ENCODE measurements around the gene FADD.
"Not testable (repeated sequence)": the region's sequence is repeated elsewhere in the genome, so short reads cannot be mapped to it uniquely, and the experiment has no call there.

FADD gene

DNA sequence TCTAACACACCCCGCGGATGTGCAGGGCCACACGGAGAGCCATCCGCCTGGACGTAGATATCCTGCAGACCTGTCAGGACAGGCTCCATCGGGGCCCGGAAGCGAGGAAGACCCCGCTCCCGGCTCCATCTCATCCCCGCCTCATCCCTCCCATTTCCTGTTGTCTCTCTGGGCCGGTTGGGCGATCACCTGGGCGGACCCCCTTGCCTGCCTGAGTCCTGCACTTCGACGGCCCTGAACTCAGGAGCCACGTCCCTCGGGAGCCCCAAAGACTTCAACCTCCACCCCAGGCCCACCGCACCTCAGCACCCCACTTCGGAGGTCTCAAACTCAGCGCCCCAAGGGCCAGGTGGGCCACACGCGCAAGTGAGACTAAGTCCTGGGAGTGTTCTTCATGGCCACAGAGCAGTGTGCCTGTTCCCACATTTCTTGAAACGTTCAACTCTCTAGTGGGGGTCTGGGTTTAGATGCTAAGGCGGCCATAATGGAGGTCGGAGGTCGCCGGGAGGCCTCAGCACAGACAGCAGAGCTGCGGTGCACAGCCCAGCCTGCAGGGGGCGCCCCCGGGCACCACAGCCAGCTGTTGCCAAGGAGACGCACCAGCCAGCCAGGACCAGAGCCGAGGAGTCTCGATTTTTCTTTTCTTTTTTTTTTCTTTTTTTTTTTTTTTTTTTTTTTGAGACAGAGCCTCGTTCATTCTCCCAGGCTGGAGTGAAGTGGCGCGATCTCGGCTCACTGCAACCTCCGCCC lies 26.0 kb upstream of the FADD start:
- DNase-seq (ENCODE audit: extremely low spot score, insufficient read length, low read depth) = peak; percentile 60
- FAIRE-seq = no peak

DNA sequence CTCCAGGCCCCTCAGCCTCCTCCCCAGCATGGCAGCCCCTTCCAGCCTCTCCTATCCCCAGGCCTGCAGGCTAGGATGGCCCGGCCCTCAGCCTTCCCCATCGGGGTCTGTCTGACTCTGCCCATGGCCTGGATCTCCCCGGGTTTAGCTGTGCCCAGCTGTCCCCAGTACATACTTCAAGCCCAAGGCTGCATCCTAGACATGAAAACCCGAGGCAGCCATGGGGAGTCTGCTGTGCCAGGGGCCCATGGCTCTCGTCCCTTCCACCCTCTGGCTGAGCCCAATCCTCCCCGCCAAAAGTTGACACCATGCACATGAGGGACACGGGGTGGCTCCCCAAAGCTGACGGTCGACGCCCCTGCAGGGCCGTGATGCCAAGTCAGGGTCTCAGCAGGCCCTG lies 22.2 kb upstream of the FADD start:
- DNase-seq (ENCODE audit: extremely low spot score, insufficient read length, low read depth) (no peak), FAIRE-seq (no peak)

DNA sequence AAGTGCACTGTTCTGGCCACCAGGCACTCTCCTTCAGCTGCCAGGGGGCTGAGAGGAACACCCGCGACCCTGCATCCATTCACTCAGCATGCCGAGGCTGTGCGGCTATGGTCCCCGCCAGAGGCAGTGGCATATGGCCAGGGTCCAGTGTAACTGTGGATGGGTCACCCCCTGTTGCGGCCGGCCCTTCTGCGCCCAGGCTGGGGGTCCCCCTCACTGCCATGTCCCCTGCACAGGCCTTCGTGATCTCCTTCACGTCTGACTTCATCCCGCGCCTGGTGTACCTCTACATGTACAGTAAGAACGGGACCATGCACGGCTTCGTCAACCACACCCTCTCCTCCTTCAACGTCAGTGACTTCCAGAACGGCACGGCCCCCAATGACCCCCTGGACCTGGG lies 20.8 kb upstream of the FADD start:
- FAIRE-seq (no peak), DNase-seq (ENCODE audit: extremely low spot score, insufficient read length, low read depth) (no peak)

DNA sequence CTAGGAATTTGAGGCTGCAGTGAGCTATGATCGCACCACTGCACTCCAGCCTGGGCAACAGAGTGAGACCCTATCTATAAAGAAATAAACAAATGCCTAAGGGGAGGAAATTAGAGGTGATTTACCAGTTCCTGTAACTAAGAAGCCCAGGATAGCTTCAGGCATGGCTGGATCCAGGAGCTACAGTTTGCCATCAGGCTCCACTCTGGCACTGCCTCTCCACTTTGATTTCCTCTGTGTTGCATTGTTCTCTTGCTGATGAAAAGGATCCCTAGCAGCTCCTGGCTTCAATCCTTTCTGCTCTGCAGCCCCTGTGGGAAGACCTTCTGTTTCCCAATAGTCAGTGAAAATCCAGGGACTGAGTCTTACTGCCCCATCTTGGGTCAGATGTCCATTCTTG lies 20.1 kb upstream of the FADD start:
- FAIRE-seq (no peak), DNase-seq (ENCODE audit: extremely low spot score, insufficient read length, low read depth) (no peak)

DNA sequence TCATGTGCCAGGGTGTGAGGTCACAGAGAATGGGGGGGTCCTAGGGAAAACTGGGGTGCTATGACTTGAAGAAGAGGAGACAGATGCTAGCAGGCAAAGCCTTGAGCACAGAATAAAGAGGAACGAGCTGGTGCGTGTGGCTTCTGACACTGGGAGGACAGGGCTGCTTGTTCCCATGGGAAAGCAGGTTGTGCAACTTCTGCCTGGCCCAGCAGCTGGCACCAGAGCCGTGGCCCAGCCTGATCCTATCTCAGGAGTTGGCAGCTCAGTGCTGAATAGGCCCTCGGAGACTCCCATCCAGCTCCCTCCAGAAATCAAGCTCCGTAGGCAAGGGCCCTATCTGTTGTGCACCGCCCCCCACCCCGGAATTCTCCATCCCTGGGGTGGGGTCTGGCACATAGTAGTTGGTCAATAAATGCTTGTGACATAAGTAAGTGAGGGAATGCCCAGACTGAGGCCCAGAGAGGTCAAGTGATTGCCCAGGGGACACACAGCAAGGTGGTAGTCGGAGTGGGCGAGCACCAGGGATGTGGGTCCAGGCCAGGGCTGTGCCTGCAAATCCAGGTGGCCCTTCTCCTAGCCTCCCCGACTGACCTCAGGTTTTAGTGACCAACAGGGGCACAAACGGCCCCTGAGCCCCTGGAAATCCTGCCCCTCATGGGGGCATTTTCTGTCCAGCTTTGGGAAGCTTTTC lies 19.5 kb upstream of the FADD start:
- DNase-seq (ENCODE audit: extremely low spot score, insufficient read length, low read depth) = no peak
- FAIRE-seq = no peak

DNA sequence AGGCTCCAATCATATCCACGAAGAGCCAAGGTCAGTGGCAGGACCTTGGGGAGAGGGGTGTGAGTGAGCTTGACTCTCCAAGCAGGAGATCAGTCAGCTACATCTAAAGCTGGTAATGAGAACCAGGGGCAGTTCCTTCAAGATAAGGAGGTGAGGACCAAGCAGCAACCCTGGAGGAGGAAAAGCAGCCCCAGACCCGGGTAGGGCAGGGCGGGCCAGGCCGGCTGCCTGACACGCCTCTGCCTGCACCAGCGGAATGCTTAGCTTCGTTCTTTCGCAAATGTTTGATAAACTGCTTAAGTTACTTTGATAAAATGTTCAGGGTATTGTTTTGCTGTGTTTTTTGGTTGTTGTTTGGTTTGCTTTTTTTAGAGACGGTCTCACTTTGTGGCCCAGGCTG lies 18.7 kb upstream of the FADD start:
- DNase-seq (ENCODE audit: extremely low spot score, insufficient read length, low read depth) (no peak), FAIRE-seq (no peak)

DNA sequence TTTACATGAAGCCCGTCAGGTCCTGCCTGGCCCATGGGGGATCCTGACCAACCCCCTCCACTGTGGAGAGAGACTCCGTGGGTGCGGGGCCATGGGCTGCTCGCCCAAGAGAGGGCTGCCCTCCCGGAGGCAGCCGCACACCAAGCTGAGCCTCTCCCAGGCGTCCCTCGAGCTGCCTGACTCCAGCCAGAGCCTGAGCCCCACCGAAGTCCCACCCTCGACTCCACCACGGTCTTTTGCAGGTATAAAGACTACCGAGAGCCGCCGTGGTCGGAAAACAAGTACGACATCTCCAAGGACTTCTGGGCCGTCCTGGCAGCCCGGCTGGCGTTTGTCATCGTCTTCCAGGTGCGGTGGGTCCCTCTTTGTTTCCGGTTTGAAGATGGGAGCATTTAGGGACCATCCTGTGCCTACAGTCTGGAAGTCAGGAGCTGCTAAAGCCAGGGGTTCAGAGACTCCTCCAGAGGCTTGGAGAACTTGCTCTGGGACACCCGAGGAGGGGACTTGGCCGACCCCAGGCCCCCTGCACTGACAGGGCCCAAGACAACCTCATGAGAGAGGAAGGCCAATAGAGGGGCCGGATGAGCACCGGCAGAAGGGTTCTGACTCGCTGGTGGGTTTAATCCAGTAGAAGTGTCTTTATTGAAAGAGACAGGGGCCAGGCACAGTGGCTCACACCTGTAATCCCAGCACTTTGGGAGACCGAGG lies 17.6 kb upstream of the FADD start:
- FAIRE-seq (no peak), DNase-seq (ENCODE audit: extremely low spot score, insufficient read length, low read depth) (no peak)

DNA sequence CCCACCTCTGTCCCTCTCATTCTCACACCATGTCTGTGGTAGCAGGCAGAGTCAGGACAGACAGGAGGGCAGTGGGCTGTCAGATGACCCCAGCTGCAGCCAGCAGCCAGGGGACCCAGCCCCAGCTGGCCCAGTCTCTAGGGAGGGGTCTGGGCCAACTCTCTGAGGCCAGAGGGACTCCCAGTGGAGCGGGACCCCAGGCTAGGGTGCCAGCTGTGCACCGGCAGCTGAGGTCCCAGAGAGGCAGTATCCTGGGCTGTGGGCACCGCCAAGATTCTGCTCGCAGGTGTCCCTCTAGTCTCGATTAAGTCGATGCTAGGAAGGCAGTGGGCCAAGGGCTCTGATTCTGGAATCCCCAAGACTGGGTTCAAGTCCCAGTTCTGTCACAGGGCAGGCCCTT lies 16.7 kb upstream of the FADD start:
- DNase-seq (ENCODE audit: extremely low spot score, insufficient read length, low read depth) (no peak), FAIRE-seq (no peak)

DNA sequence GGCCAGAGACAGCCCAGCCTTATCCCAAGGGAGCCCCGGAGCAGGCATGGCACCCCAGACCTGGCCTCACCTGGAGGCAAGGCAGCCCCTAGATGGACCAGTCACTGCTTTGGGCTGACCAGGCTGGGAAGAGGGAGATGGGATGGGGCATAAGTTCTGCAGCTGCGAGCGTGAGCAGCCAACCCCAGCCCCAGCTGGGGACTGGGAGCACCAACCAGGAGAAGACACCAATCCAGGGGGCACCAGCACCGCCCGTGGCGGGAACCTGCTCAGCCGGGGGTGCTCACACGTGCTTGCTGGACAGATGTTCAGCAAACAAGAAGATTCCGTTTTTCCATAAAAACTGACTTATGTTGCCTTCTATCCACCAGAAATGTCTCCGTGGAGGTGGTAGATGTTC lies 16.2 kb upstream of the FADD start:
- FAIRE-seq (no peak), DNase-seq (ENCODE audit: extremely low spot score, insufficient read length, low read depth) (no peak)

DNA sequence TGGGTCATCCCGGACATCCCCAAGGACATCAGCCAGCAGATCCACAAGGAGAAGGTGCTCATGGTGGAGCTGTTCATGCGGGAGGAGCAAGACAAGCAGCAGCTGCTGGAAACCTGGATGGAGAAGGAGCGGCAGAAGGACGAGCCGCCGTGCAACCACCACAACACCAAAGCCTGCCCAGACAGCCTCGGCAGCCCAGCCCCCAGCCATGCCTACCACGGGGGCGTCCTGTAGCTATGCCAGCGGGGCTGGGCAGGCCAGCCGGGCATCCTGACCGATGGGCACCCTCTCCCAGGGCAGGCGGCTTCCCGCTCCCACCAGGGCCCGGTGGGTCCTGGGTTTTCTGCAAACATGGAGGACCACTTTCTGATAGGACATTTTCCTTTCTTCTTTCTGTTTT lies 15.3 kb upstream of the FADD start:
- DNase-seq (ENCODE audit: extremely low spot score, insufficient read length, low read depth) = no peak
- no peak for FAIRE-seq

DNA sequence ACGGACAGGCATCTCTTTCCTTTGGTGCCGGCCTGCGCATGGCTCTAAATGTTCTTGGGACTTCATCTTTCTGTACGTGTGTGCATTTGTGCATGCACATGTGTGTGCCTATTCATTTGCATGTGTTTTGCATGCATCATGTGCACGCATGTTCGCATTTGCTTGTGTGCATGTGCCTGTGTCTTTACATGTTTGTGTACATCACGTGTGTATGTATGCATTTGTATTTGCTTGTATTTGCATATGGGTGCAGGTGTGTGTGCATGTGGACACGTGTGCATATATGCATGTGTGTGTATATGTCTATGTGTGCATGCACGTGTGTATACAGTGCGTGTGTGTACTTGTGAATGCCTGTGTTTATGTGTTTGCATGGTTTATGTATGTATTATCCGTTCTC lies 13.5 kb upstream of the FADD start:
- DNase-seq (ENCODE audit: extremely low spot score, insufficient read length, low read depth) (no peak), FAIRE-seq (no peak)

DNA sequence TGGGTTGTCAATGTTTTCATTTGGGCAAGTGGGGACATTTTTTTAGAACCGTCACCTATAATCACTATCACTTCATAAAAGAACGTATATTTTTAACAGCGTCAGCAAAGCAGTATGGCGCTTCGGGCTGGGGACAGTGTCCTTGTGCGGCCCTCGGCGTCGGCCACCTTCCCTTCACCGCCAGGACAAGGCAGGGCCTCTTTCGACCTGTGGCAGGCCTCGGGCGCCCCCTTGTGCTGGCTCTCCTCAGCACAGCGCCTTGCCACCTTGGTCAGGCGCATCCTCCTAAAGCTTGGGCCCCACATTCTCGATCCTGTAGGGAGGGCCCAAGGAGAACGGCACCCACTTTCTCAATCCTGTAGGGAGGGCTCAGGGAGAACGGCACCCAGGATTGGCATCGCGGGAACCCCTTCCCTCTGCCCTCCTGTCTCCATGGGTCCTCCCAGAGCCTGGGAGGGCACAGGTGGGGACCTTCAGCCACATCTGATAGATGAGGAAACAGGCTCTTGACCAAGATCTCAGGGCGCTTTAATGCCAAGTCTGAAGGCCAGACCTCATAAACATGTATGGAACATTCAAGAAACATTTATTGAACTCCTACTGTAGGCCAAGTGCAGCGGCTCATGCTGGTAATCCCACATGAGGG lies 11.5 kb upstream of the FADD start:
- DNase-seq (ENCODE audit: extremely low spot score, insufficient read length, low read depth) (no peak), FAIRE-seq (no peak)

DNA sequence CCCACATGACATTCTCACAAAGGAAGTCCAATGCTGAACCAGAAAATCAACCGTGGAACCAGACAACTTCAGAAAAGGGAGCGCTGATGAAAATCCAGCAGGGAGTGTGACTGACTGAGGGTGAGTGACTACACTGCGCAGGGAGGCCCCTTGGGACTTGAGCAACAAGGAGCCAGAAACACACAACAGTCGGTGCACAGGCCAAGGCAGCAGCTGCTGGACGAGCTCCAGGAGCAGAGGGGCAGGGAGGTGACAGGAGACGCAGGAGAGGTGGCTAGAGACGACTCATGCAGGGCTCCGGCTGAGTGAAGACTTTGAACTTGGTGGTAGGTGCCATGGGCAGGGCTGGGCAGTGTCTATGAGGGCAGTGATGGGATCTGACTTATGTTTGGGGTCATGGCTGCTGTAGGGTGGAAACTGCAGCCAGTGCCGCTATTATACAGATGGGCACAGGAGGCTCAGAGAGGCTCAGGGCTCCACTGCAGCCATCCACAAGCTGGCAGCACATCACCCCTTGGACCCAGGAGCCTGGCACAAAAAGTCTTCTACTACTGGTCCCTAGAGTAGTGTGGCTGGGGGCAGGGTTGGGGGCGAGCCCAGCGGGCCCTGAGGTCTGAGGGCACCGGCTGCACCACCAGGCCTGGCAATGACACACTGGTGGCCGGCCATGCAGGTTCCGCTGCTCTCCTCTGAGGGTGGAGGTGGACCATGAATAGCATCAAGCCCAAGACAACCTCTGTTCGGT lies 10.3 kb upstream of the FADD start:
- DNase-seq (ENCODE audit: extremely low spot score, insufficient read length, low read depth) = no peak
- no peak for FAIRE-seq

DNA sequence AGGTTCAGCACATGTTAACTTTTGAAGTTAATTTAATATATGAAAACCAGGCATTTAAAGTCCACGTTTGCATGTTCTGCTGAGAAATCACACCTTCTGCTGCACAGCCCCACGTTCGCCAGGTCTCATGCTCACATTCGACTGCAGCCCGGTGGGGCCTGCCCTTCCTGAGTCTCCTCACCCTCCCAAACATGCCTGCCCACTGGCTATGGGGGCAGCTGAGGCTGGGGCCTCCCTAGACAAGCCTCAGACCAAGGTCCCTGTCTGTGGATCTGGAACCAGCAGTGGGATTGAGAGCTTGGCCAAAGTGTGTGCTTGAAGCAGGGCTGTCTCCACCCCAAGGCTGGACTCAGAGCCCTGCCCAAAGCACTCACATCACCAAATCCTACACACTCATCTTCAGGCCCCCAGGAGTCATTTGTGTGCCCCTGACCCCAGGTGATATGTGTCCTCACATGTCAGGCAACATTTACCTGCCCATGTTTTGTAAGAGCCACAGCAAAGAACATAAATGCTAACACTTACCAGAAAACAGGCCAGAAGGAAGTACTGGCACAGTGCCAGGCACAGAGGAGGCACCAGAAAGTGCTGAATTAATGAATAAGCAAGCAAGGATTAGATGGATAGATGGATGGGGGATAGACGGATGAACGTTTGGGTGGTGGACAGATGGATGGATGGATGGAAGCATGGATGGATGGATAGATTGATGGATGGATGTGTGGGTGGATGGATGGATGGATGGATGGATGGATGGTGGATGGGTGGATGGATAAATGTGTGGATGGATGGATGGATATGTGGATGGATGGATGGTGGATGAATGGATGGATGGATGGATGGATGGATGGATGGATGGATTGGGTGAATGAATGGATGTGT lies 9.4 kb upstream of the FADD start:
- DNase-seq (ENCODE audit: extremely low spot score, insufficient read length, low read depth) = no peak
- FAIRE-seq = no peak

DNA sequence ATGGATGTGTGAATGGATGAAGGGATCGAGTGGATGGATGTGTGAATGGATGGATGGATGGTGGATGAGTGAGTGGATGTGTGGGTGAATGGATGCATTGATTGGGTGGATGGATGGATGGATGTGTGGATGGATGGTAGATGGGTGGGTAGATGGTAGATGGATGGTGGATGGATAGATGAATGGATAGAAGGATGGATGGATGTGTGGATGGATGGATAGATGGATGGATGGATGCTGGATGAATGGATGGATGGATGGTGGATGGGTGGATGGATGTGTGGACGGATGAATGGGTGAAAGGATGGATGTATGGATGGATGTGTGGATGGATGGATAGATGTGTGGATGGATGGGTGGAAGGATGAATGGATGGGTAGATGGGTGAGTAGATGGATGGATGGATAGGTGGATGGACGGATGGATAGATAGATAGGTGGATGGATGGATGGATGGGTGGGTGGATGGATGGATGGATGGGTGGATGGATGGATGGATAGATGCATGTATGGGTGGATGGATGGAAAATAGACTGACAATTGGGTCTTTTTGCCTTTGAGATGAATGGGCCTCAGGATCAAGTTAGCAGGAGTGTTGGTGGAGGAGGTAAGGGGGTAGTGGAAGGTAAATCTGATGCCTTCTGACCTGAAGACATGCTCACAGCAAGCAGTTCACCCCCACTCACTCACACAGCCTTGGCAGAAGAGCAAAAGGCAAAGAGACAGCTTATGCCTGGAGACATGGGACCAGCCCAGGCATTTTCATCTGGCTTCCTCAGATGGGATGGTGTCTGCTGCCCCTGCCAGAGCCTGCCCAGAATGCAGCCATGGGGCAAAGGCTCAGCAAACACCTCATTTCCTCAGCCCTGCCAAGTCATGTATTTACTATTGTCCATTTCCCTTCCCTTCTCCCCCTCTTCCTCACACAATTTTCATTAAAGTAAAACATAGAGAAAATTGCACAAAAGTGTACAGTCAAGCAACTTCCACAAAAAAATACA lies 8.0 kb upstream of the FADD start:
- FAIRE-seq = no peak

DNA sequence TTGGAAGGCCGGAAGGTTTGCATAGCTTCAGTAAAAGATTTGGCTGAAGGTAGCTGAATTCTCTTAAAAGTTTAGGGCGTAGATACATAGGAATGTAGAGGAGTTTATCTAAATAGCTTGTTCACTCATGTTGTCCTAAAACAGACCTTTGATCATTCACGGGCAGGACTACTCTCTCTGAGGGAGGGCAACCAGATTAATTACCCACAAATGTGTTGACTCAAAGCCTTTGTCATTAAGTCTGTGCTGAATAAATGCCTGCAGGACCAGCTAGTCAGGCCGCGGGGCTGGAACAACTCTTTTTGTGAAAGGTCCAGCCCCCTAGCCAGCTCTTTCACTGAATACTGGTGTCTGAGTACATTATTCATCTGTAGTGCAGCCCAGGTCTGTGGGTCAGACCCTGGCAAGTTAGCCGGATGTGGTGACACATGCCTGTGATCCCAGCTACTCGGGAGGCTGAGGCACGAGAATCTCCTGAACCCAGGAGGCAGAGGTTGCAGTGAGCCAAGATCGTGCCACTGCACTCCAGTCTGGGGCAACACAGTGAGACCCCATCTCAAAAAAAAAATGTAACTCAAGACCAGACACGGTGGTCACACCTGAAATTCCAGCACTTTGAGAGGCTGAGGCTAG lies 2.8 kb upstream of the FADD start:
- DNase-seq (ENCODE audit: extremely low spot score, insufficient read length, low read depth) (no peak), FAIRE-seq (no peak)

More for the DNA sequence above, 8.0 kb upstream of the FADD start:
- DNase-seq (ENCODE audit: extremely low spot score, insufficient read length, low read depth) = no peak

DNA sequence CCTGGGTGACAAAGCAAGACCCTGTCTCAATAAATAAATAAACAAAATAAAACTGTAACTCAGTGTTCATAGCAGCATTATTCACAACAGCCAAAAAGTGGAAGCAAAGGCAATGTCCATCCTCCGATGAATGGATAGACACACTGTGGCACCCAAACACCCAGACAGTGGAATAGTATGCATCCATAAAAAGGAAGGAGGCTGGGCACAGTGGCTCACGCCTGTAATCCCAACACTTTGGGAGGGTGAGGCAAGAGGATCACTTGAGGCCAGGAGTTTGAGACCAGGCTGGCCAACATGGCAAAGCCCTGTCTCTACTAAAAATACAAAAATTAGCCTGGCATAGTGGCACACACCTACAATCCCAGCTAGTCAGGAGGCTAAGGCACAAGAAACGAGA lies 2.0 kb upstream of the FADD start:
- FAIRE-seq; DNase-seq (ENCODE audit: extremely low spot score, insufficient read length, low read depth): not testable (repeated sequence)
